AG09319 (cell line): Measurements from ENCODE around the gene HLF.

Source experiments
- DNase-seq: peaks from one replicate; pipeline ENCODE4 v3.0.0-alpha.2; 2010; ENCODE audit warnings: low read depth; ENCODE audit errors: extremely low read depth
- CTCF ChIP-seq: IDR thresholded peaks from 2 replicates; pipeline ENCODE4 v1.5.1; 2011; ENCODE audit warnings: low read depth, mild to moderate bottlenecking, inconsistent platforms, low read length, moderate library complexity

HLF gene

GRCh38 chr17:55237841-55238178 lies 26.9 kb upstream of the HLF start:
- no peak for TF ChIP-seq CTCF
- no peak for DNase-seq

DNA sequence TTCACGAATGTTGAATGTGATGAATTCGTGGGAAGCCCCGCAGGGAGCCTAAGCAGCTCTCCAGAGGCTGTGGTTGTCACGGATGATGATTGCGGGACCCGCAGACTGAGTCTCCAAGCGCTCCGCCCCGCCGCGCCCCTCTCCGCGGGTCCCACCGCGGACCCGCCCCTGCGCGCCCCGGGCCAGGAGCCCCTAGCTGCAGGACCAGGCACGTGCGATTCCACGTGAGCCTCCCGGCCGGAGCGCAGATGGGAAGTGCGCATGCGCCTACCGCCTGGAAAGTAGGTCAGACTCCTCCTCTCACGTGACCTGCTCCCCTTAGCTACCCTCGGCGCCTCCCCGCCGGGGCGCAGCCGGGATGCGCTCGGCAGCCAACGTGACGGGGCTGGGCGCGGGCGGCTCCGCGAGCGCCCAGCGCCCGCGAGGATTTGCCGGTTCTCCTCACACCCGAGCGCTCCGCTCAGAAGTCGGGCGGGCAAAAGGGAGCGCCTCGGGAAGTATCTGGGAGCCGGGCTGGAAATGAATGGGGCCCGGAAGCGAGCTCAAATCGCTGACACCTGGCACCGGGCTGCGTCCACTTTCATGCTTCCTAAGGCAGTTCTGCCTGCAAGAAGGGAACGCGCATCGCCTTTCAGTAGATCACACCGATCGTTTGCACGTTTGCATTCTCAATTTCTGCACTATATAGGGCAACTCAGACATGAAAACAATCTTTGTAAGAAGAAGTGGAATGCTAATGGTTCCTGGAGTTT lies 26.4 kb upstream of the HLF start:
- DNase-seq, result peak; percentile 64
- TF ChIP-seq CTCF, result no peak

- TF ChIP-seq CTCF, result no peak
- DNase-seq, result no peak
These were observed 25.8 kb upstream of the HLF start for GRCh38 chr17:55238931-55239297.

DNA sequence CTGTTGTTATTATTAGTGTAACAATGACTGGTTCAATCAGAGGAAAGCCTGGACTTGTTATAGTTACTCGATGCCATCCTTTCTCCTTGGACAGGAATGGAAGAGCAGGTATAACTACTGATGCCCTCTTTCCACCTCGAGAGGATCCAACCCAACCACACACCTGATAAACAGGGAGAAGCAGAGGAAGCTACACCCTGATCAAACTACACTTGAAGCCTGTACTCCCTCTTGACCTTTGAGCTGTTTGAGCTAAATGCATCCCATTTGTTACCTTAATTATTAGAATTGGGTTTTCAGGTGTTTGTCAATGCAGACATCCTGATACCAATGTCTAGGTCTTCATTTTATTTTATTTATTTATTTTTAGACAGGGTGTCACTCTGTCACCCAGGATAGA lies 23.7 kb upstream of the HLF start:
- no peak for TF ChIP-seq CTCF
- DNase-seq, result no peak

GRCh38 chr17:55242476-55242875 lies 22.3 kb upstream of the HLF start:
- no peak for DNase-seq
- TF ChIP-seq CTCF, result no peak

DNA sequence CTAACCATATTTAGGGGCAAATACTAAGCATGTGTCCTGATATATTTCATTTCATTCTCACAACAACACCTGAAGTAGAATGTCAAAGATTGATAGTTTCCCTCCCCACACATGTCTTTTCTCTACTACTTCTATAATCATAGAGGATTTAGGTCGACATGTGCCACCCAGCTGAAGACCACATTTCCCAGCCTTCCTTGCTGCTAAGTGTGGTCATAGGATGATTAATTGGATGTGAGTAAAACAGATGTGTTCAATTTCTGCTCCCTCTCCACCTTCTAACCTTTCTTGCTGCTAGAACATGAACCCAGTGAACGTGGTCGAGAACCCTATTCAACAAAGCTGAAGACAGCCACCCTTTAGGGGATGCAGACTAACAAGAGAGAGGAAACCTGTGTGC lies 18.8 kb upstream of the HLF start:
- no peak for DNase-seq
- no peak for TF ChIP-seq CTCF

DNA sequence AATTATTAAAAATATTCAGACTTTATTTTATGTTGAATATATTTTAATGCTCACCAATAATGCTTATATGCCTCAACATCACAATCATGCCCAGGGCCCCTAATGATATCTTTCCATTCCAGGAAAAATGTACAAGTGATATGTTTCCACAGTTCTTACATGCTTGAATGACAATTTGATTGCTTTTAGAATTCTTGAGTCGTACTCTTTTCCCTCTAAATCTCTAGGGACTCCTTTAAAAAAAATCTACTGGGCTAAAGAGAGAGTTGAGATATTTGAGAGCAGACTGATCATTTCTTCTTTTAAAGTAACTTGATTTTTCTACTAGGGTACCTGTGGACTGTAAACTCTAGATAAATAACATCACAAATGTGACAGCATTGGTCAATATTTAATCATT lies 18.2 kb upstream of the HLF start:
- TF ChIP-seq CTCF, result no peak
- DNase-seq, result no peak
